ENCODE data around the gene TTI1.

DNA sequence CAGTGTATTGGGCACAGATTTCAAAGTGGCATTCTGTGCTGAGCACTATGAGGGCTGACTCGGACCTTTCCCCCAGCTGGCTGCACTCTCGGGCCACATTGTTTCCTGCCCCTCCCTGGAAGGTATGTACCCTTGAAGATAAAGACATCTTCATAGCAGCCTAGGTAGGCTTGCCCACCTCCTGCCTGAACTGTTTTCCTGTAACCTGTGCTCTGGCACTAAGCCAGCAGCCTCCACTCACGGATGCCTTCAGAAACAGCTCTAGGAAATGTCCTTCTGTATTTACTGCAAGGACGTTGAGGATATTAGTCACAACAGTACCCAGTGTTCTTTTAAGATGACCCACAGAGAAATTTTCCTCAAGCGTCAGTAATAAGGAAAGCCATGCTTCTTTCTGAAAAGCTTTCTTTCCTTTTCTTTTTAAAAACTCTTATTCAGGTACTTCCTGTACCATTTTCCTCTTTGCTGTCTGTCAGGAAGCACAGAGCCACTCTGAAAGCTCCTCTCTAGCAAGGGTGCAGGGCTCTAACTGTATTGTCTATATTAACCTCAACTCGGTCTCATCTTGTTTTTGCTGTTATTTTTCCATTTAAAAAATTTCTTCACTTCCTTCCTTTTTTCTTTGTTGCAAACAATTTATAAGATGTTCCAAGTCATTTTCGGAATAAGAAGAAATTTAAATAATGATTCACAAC is 43.5 kb downstream of the TTI1 start:
- TF ChIP-seq, protein P1, sequence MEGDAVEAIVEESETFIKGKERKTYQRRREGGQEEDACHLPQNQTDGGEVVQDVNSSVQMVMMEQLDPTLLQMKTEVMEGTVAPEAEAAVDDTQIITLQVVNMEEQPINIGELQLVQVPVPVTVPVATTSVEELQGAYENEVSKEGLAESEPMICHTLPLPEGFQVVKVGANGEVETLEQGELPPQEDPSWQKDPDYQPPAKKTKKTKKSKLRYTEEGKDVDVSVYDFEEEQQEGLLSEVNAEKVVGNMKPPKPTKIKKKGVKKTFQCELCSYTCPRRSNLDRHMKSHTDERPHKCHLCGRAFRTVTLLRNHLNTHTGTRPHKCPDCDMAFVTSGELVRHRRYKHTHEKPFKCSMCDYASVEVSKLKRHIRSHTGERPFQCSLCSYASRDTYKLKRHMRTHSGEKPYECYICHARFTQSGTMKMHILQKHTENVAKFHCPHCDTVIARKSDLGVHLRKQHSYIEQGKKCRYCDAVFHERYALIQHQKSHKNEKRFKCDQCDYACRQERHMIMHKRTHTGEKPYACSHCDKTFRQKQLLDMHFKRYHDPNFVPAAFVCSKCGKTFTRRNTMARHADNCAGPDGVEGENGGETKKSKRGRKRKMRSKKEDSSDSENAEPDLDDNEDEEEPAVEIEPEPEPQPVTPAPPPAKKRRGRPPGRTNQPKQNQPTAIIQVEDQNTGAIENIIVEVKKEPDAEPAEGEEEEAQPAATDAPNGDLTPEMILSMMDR (IDR thresholded peaks at IDR 0.05; ENCODE audit: poor library complexity), result no peak
- no peak for TF ChIP-seq EZH2 (IDR thresholded peaks at IDR 0.05; ENCODE audit: borderline replicate concordance)
- no peak for TF ChIP-seq EZH2phosphoT487 (IDR thresholded peaks at IDR 0.05; ENCODE audit: low read depth, severe bottlenecking, unreplicated experiment)

Data from hepatocyte (in vitro differentiated cells).